PC-9 (cell line): ENCODE data around the gene HEPACAM. TPM values are rescaled to one million over a fixed set of nuclear protein-coding genes. Genes with fewer than 3 reads are reported as not detected.

Experiments
- BruUV-seq: library from RNA; stranded (reverse); fragments of 400-500 nt; replicated peaks from 2 replicates; lab custom pipeline; 2021; lab: Mats Ljungman, UMichigan
- CTCF ChIA-PET: fragments of 300-600 bp; sonication (Branson Sonifier 250); formaldehyde crosslinking; loops from one replicate; lab custom pipeline; 2022; ENCODE audit warnings: antibody characterized with exemption; lab: Charles Lee
- POLR2A ChIA-PET: fragments of 300-600 bp; sonication (Branson Sonifier 250); formaldehyde crosslinking; loops from one replicate; lab custom pipeline; 2022; ENCODE audit warnings: antibody characterized with exemption; ENCODE audit not compliant: unreplicated experiment; lab: Charles Lee
- DNase-seq, 2 experiments: peaks; one replicate each; pipeline versions ENCODE4 v3.0.0 to v3.0.0-alpha.2; 2015 to 2022; ENCODE audit warnings: mixed read lengths in 1 of 2
- H2AFZ ChIP-seq: fragments of 200-600 bp; sonication (generic); 2 replicates; pipeline ENCODE4 v1.8.1; 2017; ENCODE audit warnings: antibody characterized with exemption
- H3F3A ChIP-seq: fragments of 200-600 bp; sonication (generic); 2 replicates; pipeline ENCODE4 v1.8.1; 2017; ENCODE audit warnings: antibody characterized with exemption, mild to moderate bottlenecking, low read depth; ENCODE audit not compliant: insufficient read depth
- H3K27ac ChIP-seq: fragments of 200-600 bp; sonication (generic); 2 replicates; pipeline ENCODE4 v1.6.1; 2016; ENCODE audit warnings: mixed run types
- H3K27me3 ChIP-seq: fragments of 200-600 bp; sonication (generic); 2 replicates; pipeline ENCODE4 v1.6.1; 2016; ENCODE audit warnings: low read depth, mixed run types; ENCODE audit not compliant: insufficient read depth
- H3K36me3 ChIP-seq: fragments of 200-600 bp; sonication (generic); 2 replicates; pipeline ENCODE4 v1.6.1; 2016; ENCODE audit warnings: low read depth, mixed run types
- H3K4me1 ChIP-seq: fragments of 200-600 bp; sonication (generic); replicated peaks from 2 replicates; pipeline ENCODE4 v1.6.1; 2016; ENCODE audit warnings: mixed run types; ENCODE audit not compliant: insufficient read depth
- H3K4me2 ChIP-seq: fragments of 200-600 bp; sonication (generic); 2 replicates; pipeline ENCODE4 v1.6.1; 2017; ENCODE audit warnings: mixed run types
- H3K4me3 ChIP-seq: fragments of 200-600 bp; sonication (generic); 2 replicates; pipeline ENCODE4 v1.6.1; 2016; ENCODE audit warnings: mixed run types
- H3K79me2 ChIP-seq: fragments of 200-600 bp; sonication (generic); 2 replicates; pipeline ENCODE4 v1.6.1; 2017; ENCODE audit warnings: low read depth, mixed run types
- H3K9me2 ChIP-seq: fragments of 200-600 bp; sonication (generic); 2 replicates; pipeline ENCODE4 v1.8.1; 2017; ENCODE audit warnings: mild to moderate bottlenecking; ENCODE audit not compliant: insufficient read depth
- H3K9me3 ChIP-seq: fragments of 200-600 bp; sonication (generic); 2 replicates; pipeline ENCODE4 v1.8.1; 2016; ENCODE audit warnings: low read depth; ENCODE audit not compliant: insufficient read depth
- H4K20me1 ChIP-seq: fragments of 200-600 bp; sonication (generic); 2 replicates; pipeline ENCODE4 v1.8.1; 2017; ENCODE audit not compliant: insufficient read depth
- CTCF ChIP-seq: fragments of 200-600 bp; sonication (generic); conservative IDR thresholded peaks from 2 replicates; pipeline ENCODE4 v1.6.1; 2017; ENCODE audit warnings: mixed run types, antibody characterized with exemption, mild to moderate bottlenecking, moderate library complexity
- EZH2 ChIP-seq: fragments of 200-600 bp; sonication (generic); IDR thresholded peaks from 2 replicates; pipeline ENCODE4 v1.8.0; 2017; ENCODE audit warnings: antibody characterized with exemption, low read depth
- intact Hi-C: fragments of 100-400 bp; cut with micrococcal nuclease; formaldehyde crosslinking; loops from one replicate; pipeline ENCODE4 v1.10.0; 2022; ENCODE audit not compliant: unreplicated experiment
- total RNA-seq: library from RNA; stranded (reverse); gene quantifications from 2 replicates; pipeline ENCODE4 v1.2.3, GENCODE V29; 2021

Gene HEPACAM
- total RNA-seq, 1 experiment from 2014 or later, result not detected

DNA sequence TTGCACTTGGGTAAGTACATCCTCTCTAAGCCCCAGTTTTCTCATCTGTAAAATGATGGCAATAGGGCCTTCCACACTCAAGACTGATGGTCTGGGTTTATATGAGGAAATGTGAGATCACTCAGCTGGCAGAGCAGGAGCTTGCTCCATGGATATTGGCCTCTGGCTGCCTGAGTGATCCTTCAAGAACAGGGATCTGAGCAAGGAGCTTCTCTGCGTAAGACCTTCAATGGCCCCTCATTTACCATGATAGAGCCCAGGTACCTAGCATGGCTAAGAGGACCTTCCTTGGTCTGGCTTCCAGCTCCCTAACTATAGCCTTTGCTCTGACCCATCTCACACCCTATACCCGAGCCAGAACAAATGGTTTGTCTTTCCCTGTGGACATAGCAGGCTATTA, 43.7 kb downstream of the HEPACAM start:
- no peak overlapping the region for H3K4me2 ChIP-seq

GRCh38 chr11:124891373-124891861, 44.4 kb downstream of the HEPACAM start:
- no peaks in the 10 kb centered on the region for H3K9me3 ChIP-seq
- intact Hi-C loops, result no loop called here
- no peaks in the 10 kb centered on the region for H3K36me3 ChIP-seq
- POLR2A ChIA-PET, result no interaction called here
- BruUV-seq, result no TSS peak
- peaks cover 16% of the 10 kb centered on the region; the same call in 1 of the 2 replicates for H3K27me3 ChIP-seq
- CTCF ChIA-PET, result no interaction called here
- DNase-seq, result no peak
- no peaks in the 10 kb centered on the region for H3K4me1 ChIP-seq
- H2AFZ ChIP-seq, result no peak overlapping the region
- no peaks in the 10 kb centered on the region for H3F3A ChIP-seq
- no peaks in the 10 kb centered on the region for H4K20me1 ChIP-seq
- no peaks in the 10 kb centered on the region for H3K79me2 ChIP-seq
- H3K9me2 ChIP-seq, result no peaks in the 10 kb centered on the region
- TF ChIP-seq EZH2 (no peak), CTCF (no peak)
- no peak overlapping the region for H3K27ac ChIP-seq
- no peak overlapping the region for H3K4me2 ChIP-seq
- no peak overlapping the region for H3K4me3 ChIP-seq

More for the DNA sequence above, 43.7 kb downstream of the HEPACAM start:
- Histone ChIP-seq H4K20me1 (no peaks in the 10 kb centered on the region), H3K79me2 (no peaks in the 10 kb centered on the region), H3K27me3 (peaks cover 9% of the 10 kb centered on the region; the same call in 1 of the 2 replicates), H3K27ac (no peak overlapping the region), H3K36me3 (no peaks in the 10 kb centered on the region), H3K4me3 (no peak overlapping the region), H3K4me1 (no peaks in the 10 kb centered on the region), H3F3A (no peaks in the 10 kb centered on the region), H2AFZ (no peak overlapping the region), H3K9me3 (no peaks in the 10 kb centered on the region), H3K9me2 (no peaks in the 10 kb centered on the region)
- no peak for DNase-seq
- ChIA-PET POLR2A (no interaction called here), CTCF (no interaction called here)
- no TSS peak for BruUV-seq
- TF ChIP-seq EZH2, result no peak
- intact Hi-C loops, result no loop called here

DNA sequence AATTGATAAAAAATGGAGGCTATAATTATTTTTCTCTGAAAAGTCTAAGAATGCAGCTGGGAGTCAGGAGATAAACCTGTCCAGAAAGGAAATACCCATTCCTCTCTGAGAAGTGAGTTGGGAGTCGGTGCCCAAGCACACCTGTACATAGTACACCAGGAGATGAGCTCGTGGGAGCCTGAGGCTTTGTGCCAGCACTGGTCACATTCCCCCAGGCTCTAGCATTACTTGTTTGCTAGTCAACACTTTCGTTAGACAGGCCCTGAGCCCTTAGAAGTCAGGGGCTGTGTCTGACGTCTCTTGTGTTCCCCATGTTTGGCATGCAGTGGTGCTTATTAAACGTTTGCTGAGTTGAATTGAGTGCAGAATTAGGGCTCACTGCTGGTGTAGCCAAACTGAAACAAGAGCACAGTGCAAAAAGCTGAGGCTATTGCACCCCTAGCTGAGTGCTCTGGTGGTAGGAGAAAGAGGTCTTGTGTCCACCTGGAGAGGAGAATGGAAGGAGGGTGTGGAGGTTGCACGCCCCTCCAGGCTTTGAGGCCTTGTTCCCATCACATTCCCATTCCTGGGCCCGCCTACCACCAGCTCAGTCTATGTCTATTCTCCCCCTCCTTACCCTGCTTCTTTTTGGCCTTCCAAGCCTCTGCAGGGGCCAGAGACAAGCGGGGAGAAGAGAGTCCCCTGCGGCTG, 45.0 kb downstream of the HEPACAM start:
- ChIA-PET CTCF (no interaction called here), POLR2A (no interaction called here)
- Histone ChIP-seq H3K79me2 (no peaks in the 10 kb centered on the region), H3F3A (no peaks in the 10 kb centered on the region), H3K4me3 (no peak overlapping the region), H3K9me3 (no peaks in the 10 kb centered on the region), H4K20me1 (no peaks in the 10 kb centered on the region), H3K4me1 (no peaks in the 10 kb centered on the region), H3K36me3 (no peaks in the 10 kb centered on the region), H3K4me2 (no peak overlapping the region), H2AFZ (no peak overlapping the region), H3K27me3 (peaks cover 22% of the 10 kb centered on the region), H3K9me2 (no peaks in the 10 kb centered on the region), H3K27ac (no peak overlapping the region)
- intact Hi-C loops, result no loop called here
- TF ChIP-seq CTCF, result no peak
- TF ChIP-seq EZH2, result no peak
- no TSS peak for BruUV-seq
- no peak for DNase-seq
